ENCODE measurements around the gene TNK1.
"Not testable (repeated sequence)": the region's sequence is repeated elsewhere in the genome, so short reads cannot be mapped to it uniquely, and the experiment has no call there.

The TNK1 gene

DNA sequence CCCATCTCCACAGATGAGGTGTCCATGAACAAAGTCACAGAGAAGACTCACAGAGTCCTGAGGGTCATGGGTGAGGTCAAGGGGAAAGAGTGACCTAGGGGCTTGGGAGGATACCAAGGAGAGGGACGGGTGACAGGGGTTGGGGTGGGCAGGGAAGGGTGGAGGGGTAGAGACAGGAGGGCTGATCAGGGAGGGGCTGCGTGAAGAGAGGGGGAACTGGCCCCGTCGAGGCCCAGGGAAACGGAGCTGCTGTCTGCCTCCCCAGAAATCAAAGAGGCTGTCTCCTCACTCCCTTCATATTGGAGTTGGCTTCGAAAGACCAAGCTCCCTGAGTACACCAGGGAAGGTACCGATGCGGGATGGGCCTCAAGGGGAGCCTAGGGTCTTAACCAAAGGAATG lies 25.3 kb upstream of the TNK1 start:
- no peak for DNase-seq

DNA sequence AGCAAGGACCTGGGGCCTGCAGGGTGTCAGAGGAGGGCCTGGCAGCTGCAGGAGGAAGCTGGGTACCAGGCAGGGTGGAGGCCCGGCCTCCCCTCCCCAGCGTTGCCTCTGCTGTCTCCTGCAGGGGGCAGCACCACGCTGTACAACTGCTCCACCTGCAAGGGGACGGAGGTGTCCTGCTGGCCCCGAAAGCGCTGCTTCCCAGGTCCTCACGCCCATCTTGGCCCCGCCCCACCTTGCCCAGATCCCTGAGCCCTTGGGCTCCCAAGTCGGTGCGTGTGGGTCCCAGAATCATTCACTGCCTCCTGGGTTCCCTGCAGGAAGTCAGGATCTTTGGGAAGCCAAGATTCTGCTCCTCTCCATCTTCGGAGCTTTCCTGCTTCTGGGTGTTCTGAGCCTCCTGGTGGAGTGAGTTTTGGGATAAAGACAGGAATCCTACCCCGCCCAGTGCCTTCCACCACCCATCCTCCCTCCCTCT lies 24.8 kb upstream of the TNK1 start:
- peak; percentile 61 for DNase-seq

DNA sequence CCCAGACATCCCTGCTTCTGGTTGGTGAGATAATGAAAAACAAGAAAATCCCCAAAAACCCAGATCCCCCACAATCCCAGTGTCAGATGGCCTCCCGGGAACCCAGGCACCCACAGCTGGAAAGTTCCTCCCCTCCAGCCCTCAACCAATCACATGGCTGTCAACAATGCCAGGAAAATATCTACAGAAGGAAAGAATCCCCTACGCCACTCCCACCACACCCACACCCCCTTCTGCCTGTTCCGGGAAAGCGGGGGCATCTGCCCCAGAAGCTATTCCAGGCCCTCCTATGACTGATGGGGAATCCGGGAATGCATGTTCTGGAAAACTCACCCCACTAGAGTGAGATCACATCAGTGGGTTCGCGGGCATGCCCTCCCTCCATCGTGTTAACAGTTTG lies 24.1 kb upstream of the TNK1 start:
- DNase-seq: no peak

DNA sequence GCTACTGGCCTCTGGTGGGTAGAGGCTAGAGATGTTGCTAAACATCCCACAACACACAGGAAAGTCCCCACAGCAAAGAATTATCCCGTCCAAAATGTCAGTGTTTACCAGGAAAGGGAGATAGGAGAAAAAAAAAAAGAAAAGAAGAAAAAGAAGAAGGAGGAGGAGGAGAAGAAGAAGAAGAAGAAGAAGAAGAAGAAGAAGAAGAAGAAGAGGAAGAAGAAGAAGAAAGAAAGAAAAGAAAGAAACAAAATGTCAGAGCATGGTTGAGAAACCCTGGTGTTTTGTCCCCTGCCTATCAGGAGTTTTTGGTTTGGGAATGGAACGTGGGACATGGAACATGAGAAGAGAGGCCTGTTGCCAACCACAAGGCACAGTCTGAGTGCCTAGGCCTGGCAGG lies 23.5 kb upstream of the TNK1 start:
- DNase-seq: no peak

DNA sequence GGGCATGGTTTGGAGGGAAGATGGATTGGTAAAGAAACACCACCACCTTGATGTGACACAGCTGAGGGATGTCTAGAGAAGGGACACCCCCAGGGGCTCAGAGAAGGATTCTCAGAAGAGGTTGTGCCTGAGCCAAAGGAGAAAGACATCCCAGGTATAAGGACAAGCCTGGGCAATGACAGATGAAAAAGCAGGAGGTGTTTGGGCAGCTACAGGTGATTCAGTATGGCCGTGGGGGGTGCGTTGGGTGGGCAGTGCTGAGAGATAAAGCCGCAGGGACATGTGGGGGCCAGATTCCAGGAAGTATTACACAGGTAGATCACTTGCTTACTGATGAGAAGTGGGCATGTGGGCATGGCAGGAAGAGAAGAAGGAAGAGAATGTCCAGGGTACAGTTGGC lies 19.0 kb upstream of the TNK1 start:
- DNase-seq: no peak

DNA sequence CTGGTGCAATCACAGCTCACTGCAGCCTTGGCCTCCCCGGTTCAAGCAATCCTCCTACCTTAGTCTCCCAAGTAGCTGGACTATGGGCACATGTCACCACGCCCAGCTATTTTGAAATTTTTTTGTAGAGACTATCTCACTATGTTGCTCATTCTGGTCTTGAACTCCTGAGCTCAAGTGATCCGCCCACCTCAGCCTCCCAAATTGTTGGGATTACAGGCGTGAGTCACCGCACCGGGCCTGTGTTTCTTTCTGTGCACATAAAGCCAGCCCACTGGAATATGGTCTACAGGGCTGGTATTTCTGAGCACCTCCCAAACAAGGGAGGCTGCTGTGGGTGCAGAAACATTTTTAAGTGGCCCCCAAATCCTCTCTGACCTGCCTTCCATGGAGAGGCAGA lies 17.6 kb upstream of the TNK1 start:
- no peak for DNase-seq

DNA sequence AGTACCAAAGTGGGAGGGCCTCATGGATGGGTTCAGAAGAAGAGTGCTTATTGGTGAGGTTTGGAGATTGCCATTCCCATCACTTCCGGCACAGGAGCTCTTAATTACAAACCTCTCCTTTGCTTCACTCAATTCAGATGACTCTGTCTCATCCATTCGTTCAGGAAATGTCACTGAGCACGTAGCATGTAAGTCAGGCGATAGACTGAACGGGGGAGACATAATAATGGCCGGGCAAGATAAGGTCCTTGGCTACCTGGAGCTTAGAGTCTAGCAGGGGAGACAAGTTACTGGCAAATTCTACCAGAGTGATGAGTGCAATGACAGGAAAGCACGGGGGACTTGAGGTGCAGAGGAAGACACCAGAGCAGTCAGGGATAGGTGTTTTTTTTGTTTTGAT lies 14.9 kb upstream of the TNK1 start:
- not testable (repeated sequence) for DNase-seq

DNA sequence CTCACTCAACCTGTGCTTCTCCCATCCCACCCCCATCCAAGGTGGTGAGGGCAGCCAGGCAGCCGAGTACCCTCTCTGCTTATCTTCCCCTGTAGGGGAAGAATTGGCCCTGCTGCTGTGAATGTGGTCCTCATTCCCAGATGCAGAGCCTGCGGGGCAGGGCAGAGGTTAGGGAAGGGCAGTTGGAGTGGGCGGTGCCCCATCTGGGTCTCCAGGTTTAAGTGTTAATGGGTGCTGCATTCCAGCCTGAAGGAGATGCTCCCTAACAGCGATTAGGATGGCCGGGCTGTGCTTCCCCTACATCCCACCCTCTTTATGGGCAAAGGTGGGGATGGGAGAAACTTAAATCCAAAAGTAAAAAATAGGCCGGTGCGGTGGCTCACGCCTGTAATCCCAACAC lies 13.8 kb upstream of the TNK1 start:
- DNase-seq: no peak

DNA sequence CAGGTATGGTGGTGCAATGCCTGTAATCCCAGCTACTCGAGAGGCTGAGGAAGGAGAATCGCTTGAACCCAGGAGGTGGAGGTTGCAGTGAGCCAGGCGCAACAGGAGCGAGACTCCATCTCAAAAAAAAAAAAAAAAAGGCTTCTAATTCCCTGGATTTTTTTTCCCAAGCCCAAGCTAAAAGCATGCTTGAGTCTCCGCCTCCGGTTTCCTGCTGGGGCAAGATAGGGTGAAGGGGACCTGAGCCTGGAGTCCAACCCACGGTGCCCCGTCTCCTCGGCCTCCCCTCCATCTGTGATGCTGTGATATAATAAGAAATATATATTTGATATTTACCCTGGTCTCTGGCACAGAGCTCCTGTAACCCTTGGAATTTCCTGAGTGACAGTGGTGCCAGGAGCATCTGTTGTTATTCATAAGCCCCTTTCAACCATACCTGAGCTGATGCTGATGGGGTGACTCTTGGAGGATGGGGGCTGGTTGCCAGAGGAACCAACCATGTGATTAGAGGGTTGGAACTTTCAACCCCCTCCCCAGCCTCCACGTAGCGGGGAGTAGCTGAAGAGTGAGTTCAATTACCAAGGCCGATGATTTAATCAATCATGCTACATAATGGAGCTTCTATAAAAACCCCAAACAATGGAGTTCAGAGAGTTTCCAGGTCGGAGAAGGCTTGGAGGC lies 12.8 kb upstream of the TNK1 start:
- no peak for DNase-seq

DNA sequence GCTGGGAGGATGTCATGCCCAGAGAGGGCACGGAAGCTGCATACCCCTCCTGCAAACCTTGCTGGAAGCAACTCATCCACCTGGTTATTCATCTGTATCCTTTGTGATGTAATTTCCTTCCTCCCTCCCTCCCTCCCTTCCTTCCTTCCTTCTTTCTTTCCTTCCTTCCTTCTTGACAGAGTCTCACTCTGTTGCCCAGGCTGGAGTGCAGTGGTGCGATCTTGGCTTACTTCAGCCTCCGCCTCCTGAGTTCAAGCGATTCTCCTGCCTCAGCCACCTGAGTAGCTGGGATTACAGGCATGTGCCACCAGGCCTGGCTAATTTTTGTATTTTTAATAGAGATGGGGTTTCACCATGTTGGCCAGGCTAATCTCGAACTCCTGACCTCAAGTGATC lies 12.3 kb upstream of the TNK1 start:
- DNase-seq: not testable (repeated sequence)

DNA sequence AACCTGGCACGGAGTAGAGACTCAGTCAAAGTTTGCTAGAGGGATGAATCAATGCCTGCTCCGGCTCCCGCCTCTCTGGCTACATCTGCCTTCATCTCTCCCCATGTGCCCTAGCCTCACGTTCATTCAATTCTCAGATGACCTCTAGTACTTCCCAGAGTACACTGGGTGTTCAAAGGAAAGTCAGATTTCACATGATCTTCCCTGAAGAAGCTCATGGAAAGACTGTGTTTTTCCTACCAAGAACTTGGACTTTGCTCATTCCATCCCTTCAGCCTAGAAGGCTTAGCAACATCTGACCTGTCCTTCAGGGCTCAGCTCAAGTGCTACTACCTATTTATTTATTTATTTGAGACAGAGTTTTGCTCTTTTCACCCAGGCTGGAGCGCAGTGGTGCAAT lies 11.1 kb upstream of the TNK1 start:
- DNase-seq: no peak

DNA sequence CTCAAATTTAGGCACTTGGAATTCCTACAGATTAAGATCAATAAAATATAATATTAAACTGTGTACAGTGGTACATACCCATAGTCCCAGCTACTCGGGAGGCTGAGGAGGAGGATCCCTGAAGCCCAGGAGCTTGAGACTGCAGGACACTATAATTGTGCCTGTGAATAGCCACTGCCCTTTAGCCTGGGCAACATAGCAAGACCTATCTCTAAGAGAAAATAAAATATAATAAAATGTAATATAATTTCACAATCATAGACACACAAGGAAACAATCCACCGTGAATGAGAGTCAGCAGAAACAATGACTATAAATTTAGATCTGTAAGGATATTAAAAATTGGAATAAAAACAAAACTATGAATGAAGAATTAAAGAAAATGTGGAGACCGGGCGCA lies 10.0 kb upstream of the TNK1 start:
- no peak for DNase-seq

DNA sequence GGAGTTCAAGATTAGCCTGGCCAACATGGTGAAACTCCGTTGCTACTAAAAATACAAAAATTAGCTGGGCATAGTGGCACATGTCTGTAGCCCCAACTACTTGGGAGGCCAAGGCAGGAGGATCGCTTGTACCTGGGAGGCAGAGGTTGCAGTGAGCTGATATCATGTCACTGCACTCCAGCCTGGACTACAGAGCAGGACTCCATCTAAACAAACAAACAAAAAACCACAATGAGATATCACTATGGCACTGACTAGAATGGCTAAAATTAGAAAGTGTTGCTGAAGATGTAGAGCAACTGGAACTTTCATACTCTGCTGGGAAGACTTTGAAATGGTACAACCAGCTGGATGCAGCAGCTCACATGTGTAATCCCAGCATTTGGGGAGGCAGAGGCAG lies 6.5 kb upstream of the TNK1 start:
- DNase-seq: no peak

DNA sequence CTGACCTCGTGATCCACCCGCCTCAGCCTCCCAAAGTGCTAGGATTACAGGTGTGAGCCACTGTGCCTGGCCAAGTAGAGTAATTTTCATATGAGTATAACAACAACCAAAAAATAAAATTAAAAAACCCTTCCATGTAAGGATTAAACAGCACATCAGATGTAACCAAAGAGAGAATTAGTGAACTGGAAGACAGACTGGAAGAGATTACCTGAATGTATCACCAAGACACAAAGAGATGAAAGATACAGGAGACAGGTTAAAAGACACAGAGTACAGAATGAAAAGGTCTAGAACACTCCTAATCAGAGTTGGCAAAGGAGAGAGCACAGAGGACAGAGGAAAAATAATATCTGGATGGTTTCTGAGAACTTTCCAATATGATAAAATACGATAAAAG lies 1.8 kb upstream of the TNK1 start:
- no peak for DNase-seq

DNA sequence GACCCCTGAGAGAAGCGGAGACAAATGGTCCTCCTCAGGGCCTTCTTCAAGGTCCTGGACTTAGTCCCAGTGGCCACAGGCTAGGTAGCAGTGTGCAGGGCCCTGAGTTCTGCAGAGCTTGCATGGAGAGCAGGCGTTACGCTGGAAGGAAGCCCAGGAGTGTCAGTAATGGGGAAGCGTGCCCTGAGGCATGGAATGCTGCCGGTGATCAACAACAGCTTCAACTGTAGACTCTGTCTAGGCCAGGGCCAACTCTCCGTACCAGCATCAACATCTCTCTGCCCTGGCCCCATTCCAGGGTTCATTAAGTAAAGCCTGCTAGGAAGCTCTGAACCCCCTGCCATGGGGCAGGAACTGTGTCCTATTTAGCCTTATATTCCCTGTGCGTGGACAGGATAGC lies 568 bp upstream of the TNK1 start:
- no peak for DNase-seq

DNA sequence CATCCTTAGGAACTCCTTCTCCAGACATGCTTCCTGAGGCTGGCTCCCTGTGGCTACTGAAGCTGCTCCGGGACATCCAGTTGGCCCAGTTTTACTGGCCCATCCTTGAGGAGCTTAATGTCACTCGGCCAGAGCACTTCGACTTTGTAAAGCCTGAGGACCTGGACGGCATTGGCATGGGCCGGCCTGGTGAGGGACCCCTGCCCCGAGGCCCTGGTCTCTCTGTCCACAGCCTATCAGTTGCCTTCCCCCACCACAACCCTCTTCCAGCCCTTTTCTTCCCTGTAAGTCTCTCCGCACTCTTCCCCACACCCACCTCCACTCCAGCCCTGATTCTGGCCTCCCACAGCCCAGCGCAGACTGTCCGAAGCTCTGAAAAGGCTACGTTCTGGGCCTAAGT lies 2.0 kb downstream of the TNK1 start:
- DNase-seq: no peak

DNA sequence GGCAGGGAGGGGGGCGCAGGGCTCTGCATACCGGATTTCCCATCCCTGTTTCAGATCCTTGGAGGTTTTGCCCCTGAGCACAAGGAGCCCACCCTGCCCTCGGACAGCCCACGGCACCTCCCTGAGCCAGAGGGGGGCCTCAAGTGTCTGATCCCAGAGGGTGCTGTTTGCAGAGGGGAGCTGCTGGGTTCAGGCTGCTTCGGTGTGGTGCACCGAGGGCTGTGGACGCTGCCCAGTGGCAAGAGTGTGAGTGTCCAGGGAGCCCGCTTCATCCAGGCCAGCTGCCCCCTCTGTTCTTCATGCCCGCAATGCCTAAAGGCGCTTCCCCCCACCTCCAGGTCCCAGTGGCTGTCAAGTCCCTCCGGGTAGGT lies 2.5 kb downstream of the TNK1 start:
- DNase-seq: no peak

DNA sequence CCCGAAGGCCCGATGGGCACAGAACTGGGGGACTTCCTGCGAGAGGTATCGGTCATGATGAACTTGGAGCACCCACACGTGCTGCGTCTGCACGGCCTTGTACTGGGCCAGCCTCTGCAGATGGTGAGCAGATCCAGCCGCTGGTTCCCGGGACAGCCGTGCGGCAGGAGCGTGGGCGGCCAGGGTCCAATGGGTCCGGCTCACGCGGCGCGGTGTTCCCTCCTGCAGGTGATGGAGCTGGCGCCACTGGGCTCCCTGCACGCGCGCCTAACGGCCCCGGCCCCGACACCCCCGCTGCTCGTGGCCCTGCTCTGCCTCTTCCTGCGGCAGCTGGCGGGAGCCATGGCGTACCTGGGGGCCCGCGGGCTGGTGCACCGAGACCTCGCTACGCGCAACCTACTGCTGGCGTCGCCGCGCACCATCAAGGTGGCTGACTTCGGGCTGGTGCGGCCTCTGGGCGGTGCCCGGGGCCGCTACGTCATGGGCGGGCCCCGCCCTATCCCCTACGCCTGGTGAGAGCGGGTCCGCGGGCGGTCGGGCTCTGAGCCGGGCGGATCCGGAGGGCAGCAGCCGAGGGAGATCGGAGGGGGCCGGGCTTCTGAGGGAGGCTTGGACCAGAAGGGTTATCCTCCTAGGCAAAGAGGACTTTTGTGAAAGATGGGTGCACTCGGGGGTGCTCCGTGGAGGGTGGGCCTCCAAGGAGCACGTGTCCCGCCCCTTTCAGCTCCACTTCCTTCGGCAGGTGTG lies 3.0 kb downstream of the TNK1 start:
- DNase-seq: peak; percentile 69

DNA sequence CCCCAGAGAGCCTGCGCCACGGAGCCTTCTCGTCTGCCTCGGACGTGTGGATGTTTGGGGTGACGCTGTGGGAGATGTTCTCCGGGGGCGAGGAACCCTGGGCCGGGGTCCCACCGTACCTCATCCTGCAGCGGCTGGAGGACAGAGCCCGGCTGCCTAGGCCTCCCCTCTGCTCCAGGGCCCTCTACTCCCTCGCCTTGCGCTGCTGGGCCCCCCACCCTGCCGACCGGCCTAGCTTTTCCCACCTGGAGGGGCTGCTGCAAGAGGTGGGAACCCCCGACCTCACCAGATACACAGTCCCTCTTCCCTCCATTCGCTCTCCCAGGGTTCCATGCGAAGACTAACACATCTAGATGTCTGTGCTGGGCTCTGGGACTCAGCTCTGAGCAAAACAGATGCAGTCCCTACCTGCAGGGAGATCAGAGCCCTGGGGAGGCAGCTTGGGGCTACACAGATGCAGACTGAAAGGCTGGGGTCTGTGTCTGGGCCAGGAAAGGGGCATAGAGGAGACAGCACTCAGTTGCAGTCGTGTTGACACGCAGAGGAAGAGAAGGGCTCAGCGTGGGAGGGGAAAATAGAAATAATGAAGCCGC lies 3.7 kb downstream of the TNK1 start:
- no peak for DNase-seq

DNA sequence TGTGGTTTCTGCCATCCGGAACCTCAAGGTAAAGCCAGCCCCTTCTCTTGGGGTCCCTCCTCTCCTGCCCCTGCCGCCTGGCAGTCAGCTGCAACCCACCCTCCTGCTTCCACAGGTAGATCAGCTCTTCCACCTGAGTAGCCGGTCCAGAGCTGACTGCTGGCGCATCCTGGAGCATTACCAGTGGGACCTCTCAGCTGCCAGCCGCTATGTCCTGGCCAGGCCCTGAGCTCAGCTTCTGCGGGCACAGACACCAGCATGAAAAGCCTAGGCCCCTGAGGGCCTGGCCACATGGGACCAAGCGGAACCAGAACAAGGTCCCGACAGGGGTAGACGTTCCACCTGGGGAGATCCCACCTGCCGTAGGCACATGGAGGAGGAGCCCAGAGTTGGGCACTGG lies 8.0 kb downstream of the TNK1 start:
- no peak for DNase-seq

DNA sequence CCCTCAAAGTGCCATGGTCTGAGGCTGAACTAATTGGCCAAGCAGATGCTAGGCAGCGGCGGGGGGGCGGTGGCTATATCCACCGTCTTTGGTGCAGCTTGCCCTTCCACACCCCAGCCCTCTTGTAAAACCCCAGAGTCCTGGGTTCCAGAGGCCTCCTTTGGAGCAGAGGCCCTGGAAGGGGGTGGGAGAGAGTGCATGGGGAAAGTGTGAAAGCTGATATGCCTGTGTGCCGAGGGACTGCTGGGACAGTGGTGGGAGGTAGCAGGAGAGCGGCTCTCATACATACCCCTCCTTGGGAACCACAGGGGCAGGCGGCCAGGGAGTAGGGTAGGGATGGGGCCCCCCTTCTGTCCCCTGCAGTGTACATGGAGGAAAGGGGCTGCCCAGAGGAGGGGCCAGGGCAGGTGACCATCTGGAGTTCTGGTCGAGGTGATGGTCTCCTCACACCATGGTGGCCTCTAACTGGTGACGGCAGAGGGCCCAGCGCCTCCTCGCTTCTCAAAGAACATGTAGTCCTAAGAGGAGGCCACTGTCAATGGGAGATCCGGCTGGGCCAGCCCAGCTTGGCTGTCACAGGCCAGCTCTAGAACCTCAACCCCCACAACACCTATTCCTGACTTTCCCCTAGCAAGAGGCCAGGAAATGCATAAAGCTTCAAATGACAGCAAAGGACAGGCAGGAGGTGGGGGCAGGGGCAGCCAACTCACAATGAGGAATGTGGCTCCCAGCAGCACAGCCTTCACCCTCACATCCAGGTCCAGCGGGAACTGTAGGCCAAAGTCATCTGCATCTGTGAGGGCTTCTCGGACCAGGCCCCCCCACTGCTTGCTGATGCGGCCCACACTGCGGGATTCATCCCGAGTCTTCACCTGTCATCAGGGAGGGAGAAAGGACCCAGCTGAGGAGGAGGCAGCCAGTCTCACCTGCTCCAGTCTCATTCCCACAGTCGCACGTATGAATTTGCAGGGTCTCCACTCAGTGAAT lies 9.3 kb downstream of the TNK1 start:
- DNase-seq: no peak

DNA sequence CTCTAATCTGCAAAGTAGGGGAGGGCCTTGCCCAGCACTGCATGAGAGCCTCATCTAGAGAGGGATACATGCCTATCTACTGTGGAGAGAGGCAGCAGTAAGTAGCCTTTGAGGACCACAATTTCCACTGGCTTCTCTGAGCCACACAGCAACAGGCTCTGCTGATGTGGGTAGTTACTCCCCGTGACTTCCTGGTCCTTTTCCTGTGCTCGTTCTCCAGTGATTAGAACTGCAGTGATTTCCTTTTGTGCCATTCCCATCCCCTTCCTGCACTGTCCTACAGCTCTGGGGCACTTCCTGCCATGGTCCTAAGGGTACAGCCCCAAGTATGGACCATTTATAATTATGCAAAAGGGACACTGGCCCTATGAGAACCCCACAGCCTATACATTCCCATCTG lies 10.4 kb downstream of the TNK1 start:
- no peak for DNase-seq
